Measurements from ENCODE around the gene RNF138. TPM values are rescaled to one million over a fixed set of nuclear protein-coding genes. Genes with fewer than 3 reads are reported as not detected.

RNF138 gene
- total RNA-seq, 6 experiments from 2014 or later = 10.2 to 14.4 (median 13.6) TPM

GRCh38 chr18:32057624-32058165, 34.0 kb upstream of the RNF138 start:
- DNase-seq = no peak
- Mint-ChIP-seq H3K9me3 (no peaks in the 10 kb centered on the region), H3K27me3 (ENCODE audit: insufficient read depth) (peaks cover 7% of the 10 kb centered on the region), H3K27ac (no peak overlapping the region), H3K36me3 (ENCODE audit: low read depth) (no peaks in the 10 kb centered on the region), H3K4me1 (ENCODE audit: low read depth) (no peaks in the 10 kb centered on the region), H3K4me3 (no peak overlapping the region)
- TF ChIP-seq, protein P1, sequence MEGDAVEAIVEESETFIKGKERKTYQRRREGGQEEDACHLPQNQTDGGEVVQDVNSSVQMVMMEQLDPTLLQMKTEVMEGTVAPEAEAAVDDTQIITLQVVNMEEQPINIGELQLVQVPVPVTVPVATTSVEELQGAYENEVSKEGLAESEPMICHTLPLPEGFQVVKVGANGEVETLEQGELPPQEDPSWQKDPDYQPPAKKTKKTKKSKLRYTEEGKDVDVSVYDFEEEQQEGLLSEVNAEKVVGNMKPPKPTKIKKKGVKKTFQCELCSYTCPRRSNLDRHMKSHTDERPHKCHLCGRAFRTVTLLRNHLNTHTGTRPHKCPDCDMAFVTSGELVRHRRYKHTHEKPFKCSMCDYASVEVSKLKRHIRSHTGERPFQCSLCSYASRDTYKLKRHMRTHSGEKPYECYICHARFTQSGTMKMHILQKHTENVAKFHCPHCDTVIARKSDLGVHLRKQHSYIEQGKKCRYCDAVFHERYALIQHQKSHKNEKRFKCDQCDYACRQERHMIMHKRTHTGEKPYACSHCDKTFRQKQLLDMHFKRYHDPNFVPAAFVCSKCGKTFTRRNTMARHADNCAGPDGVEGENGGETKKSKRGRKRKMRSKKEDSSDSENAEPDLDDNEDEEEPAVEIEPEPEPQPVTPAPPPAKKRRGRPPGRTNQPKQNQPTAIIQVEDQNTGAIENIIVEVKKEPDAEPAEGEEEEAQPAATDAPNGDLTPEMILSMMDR (IDR thresholded peaks at IDR 0.05) = no peak

GRCh38 chr18:32060026-32060425, 31.6 kb upstream of the RNF138 start:
- H3K4me3 Mint-ChIP-seq = no peak overlapping the region
- no peaks in the 10 kb centered on the region for H3K9me3 Mint-ChIP-seq
- DNase-seq = no peak
- H3K27ac Mint-ChIP-seq = no peak overlapping the region
- TF ChIP-seq, protein P1 (IDR thresholded peaks at IDR 0.05) = no peak
- H3K27me3 Mint-ChIP-seq (ENCODE audit: insufficient read depth) = peaks cover 13% of the 10 kb centered on the region
- no peaks in the 10 kb centered on the region for H3K4me1 Mint-ChIP-seq (ENCODE audit: low read depth)
- no peaks in the 10 kb centered on the region for H3K36me3 Mint-ChIP-seq (ENCODE audit: low read depth)

- TF ChIP-seq, protein P1 (IDR thresholded peaks at IDR 0.05) = no peak
- H3K27ac Mint-ChIP-seq = no peak overlapping the region
- no peak for DNase-seq
- no peak overlapping the region for H3K4me3 Mint-ChIP-seq
- peaks cover 10% of the 10 kb centered on the region for H3K27me3 Mint-ChIP-seq (ENCODE audit: insufficient read depth)
- H3K9me3 Mint-ChIP-seq = no peaks in the 10 kb centered on the region
- no peaks in the 10 kb centered on the region for H3K4me1 Mint-ChIP-seq (ENCODE audit: low read depth)
- H3K36me3 Mint-ChIP-seq (ENCODE audit: low read depth) = no peaks in the 10 kb centered on the region
These were observed 24.1 kb upstream of the RNF138 start for GRCh38 chr18:32067375-32068167.

GRCh38 chr18:32072321-32072720, 19.4 kb upstream of the RNF138 start:
- Mint-ChIP-seq H3K4me1 (ENCODE audit: low read depth) (no peaks in the 10 kb centered on the region), H3K9me3 (no peaks in the 10 kb centered on the region), H3K27me3 (ENCODE audit: insufficient read depth) (peaks cover 6% of the 10 kb centered on the region), H3K27ac (no peak overlapping the region), H3K36me3 (ENCODE audit: low read depth) (no peaks in the 10 kb centered on the region), H3K4me3 (no peak overlapping the region)
- TF ChIP-seq, protein P1 (IDR thresholded peaks at IDR 0.05) = peak; percentile 66
- no peak for DNase-seq

GRCh38 chr18:32074206-32074605, 17.5 kb upstream of the RNF138 start:
- Mint-ChIP-seq H3K4me1 (ENCODE audit: low read depth) (no peaks in the 10 kb centered on the region), H3K36me3 (ENCODE audit: low read depth) (no peaks in the 10 kb centered on the region), H3K27ac (no peak overlapping the region), H3K4me3 (no peak overlapping the region), H3K9me3 (no peaks in the 10 kb centered on the region), H3K27me3 (ENCODE audit: insufficient read depth) (peaks cover 8% of the 10 kb centered on the region)
- DNase-seq = no peak
- TF ChIP-seq, protein P1 (IDR thresholded peaks at IDR 0.05) = no peak

All from HFFc6 (cell line).